Measurements from ENCODE around the gene ZNF853.

- TF ChIP-seq, protein P1, sequence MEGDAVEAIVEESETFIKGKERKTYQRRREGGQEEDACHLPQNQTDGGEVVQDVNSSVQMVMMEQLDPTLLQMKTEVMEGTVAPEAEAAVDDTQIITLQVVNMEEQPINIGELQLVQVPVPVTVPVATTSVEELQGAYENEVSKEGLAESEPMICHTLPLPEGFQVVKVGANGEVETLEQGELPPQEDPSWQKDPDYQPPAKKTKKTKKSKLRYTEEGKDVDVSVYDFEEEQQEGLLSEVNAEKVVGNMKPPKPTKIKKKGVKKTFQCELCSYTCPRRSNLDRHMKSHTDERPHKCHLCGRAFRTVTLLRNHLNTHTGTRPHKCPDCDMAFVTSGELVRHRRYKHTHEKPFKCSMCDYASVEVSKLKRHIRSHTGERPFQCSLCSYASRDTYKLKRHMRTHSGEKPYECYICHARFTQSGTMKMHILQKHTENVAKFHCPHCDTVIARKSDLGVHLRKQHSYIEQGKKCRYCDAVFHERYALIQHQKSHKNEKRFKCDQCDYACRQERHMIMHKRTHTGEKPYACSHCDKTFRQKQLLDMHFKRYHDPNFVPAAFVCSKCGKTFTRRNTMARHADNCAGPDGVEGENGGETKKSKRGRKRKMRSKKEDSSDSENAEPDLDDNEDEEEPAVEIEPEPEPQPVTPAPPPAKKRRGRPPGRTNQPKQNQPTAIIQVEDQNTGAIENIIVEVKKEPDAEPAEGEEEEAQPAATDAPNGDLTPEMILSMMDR (IDR thresholded peaks at IDR 0.05) = no peak
- no peak for TF ChIP-seq EZH2phosphoT487 (IDR thresholded peaks at IDR 0.05)
- TF ChIP-seq EZH2 (IDR thresholded peaks at IDR 0.05) = no peak
Observed at GRCh38 chr7:6576024-6576866, 39.2 kb upstream of the ZNF853 start.
